Measurements from ENCODE around the gene SLC37A1. TPM values are rescaled to one million over a fixed set of nuclear protein-coding genes. Genes with fewer than 3 reads are reported as not detected.

Gene SLC37A1
- total and polyA plus RNA-seq, 4 donors, result 2.0 to 7.2 (median 4.3) TPM

- no peak overlapping the region for H3K9ac ChIP-seq (ENCODE audit: low read depth in 1 of 2, low read length in 2 of 2)
- H3K4me1 ChIP-seq (ENCODE audit: control insufficient read depth in 4 of 4, insufficient read depth in 4 of 4, low read length in 3 of 4), result no peaks in the 10 kb centered on the region
- no peak overlapping the region for H3K4me3 ChIP-seq (ENCODE audit: low read depth in 1 of 3, low read length in 3 of 3)
- no peaks in the 10 kb centered on the region for H3K27me3 ChIP-seq (ENCODE audit: control insufficient read depth in 4 of 4, insufficient read depth in 4 of 4, low read length in 3 of 4)
- no peaks in the 10 kb centered on the region for H3K9me3 ChIP-seq (ENCODE audit: control insufficient read depth in 4 of 4, low read length in 3 of 4)
- 91% methylated on average over 31 of the region's 31 CpGs for WGBS
- TF ChIP-seq HNF4A (conservative IDR thresholded peaks at IDR 0.05) (no peak), RAD21 (IDR thresholded peaks at IDR 0.05) (no peak), TAF1 (conservative IDR thresholded peaks at IDR 0.05) (no peak), EGR1 (IDR thresholded peaks at IDR 0.05; ENCODE audit: low read depth in 2 of 2) (no peak), NR2F2 (IDR thresholded peaks at IDR 0.05) (no peak), JUND (IDR thresholded peaks at IDR 0.05) (no peak), SP1 (IDR thresholded peaks at IDR 0.05) (no peak), CTCF (IDR thresholded peaks at IDR 0.05; ENCODE audit: low read depth, low read length, missing input control) (no peak), ATF3 (IDR thresholded peaks at IDR 0.05) (no peak), GABPA (IDR thresholded peaks at IDR 0.05 in 1 of 2, conservative IDR thresholded peaks at IDR 0.05 in 1 of 2) (no peak), YY1 (IDR thresholded peaks at IDR 0.05) (no peak), ZBTB33 (IDR thresholded peaks at IDR 0.05) (no peak)
- H3K36me3 ChIP-seq (ENCODE audit: control insufficient read depth in 4 of 4, insufficient read depth in 3 of 4, low read depth in 1 of 4, low read length in 3 of 4), result peaks cover 3 to 16% (median 5%) of the 10 kb centered on the region in 4 donors
- no peak overlapping the region for H3K27ac ChIP-seq (ENCODE audit: low read depth in 1 of 2, low read length in 2 of 2)
- no peak for DNase-seq (ENCODE audit: low spot score)
Observed at GRCh38 chr21:42569732-42570301, 56.2 kb downstream of the SLC37A1 start.

- Histone ChIP-seq H3K4me3 (ENCODE audit: low read depth in 1 of 3, low read length in 3 of 3) (no peak overlapping the region), H3K27ac (ENCODE audit: low read depth in 1 of 2, low read length in 2 of 2) (no peak overlapping the region), H3K27me3 (ENCODE audit: control insufficient read depth in 4 of 4, insufficient read depth in 4 of 4, low read length in 3 of 4) (no peaks in the 10 kb centered on the region), H3K9ac (ENCODE audit: low read depth in 1 of 2, low read length in 2 of 2) (no peak overlapping the region), H3K36me3 (ENCODE audit: control insufficient read depth in 4 of 4, insufficient read depth in 3 of 4, low read depth in 1 of 4, low read length in 3 of 4) (peaks cover 3 to 16% (median 5%) of the 10 kb centered on the region in 4 donors), H3K4me1 (ENCODE audit: control insufficient read depth in 4 of 4, insufficient read depth in 4 of 4, low read length in 3 of 4) (no peaks in the 10 kb centered on the region), H3K9me3 (ENCODE audit: control insufficient read depth in 4 of 4, low read length in 3 of 4) (no peaks in the 10 kb centered on the region)
- TF ChIP-seq MAX (IDR thresholded peaks at IDR 0.05), result no peak
- TF ChIP-seq REST (IDR thresholded peaks at IDR 0.05), result no peak
- TF ChIP-seq RXRA (IDR thresholded peaks at IDR 0.05), result no peak
- TF ChIP-seq ATF3 (IDR thresholded peaks at IDR 0.05), result no peak
- no peak for TF ChIP-seq GABPA (IDR thresholded peaks at IDR 0.05 in 1 of 2, conservative IDR thresholded peaks at IDR 0.05 in 1 of 2)
- no peak for DNase-seq (ENCODE audit: low spot score)
- WGBS, result 90% methylated on average over 9 of the region's 9 CpGs
Observed at GRCh38 chr21:42570362-42570761, 56.7 kb downstream of the SLC37A1 start.

Measured in liver (tissue), 9 donors.